ENCODE measurements around the gene UQCC2.

The UQCC2 gene

GRCh38 chr6:33654831-33655554 is 56.5 kb downstream of the UQCC2 start:
- DNase-seq (ENCODE audit: low read depth), result no peak

- no peak for DNase-seq (ENCODE audit: low read depth)
These were observed 59.5 kb downstream of the UQCC2 start for GRCh38 chr6:33652002-33652401.

GRCh38 chr6:33651403-33651802 is 60.1 kb downstream of the UQCC2 start:
- DNase-seq (ENCODE audit: low read depth), result no peak
